ENCODE data around the gene TMEM200B.

The TMEM200B gene

GRCh38 chr1:29105822-29106221, 17.9 kb downstream of the TMEM200B start:
- no peak overlapping the region for H3K4me3 ChIP-seq (ENCODE audit: low read depth in 1 of 2, low read length in 2 of 2)
- no peaks in the 10 kb centered on the region for H3K4me1 ChIP-seq (ENCODE audit: insufficient read depth, low read length)
- no peak for DNase-seq
- H3K36me3 ChIP-seq (ENCODE audit: insufficient read depth, low read length): peaks cover 35% of the 10 kb centered on the region
- H3K79me2 ChIP-seq (ENCODE audit: insufficient read depth, low read length): no peaks in the 10 kb centered on the region
- H3K27ac ChIP-seq (ENCODE audit: low read length): no peak overlapping the region
- H3K27me3 ChIP-seq (ENCODE audit: insufficient read depth, low read length, poor library complexity): no peaks in the 10 kb centered on the region
- TF ChIP-seq, protein P1, sequence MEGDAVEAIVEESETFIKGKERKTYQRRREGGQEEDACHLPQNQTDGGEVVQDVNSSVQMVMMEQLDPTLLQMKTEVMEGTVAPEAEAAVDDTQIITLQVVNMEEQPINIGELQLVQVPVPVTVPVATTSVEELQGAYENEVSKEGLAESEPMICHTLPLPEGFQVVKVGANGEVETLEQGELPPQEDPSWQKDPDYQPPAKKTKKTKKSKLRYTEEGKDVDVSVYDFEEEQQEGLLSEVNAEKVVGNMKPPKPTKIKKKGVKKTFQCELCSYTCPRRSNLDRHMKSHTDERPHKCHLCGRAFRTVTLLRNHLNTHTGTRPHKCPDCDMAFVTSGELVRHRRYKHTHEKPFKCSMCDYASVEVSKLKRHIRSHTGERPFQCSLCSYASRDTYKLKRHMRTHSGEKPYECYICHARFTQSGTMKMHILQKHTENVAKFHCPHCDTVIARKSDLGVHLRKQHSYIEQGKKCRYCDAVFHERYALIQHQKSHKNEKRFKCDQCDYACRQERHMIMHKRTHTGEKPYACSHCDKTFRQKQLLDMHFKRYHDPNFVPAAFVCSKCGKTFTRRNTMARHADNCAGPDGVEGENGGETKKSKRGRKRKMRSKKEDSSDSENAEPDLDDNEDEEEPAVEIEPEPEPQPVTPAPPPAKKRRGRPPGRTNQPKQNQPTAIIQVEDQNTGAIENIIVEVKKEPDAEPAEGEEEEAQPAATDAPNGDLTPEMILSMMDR (IDR thresholded peaks at IDR 0.05; ENCODE audit: borderline replicate concordance, extremely low read depth, low read length, poor library complexity, severe bottlenecking): no peak
- H2AFZ ChIP-seq (ENCODE audit: low read depth, low read length): no peak overlapping the region
- H3K9me3 ChIP-seq (ENCODE audit: insufficient read depth, low read length, severe bottlenecking): no peaks in the 10 kb centered on the region
- no peaks in the 10 kb centered on the region for H4K20me1 ChIP-seq (ENCODE audit: insufficient read depth, low read length)
- no peak overlapping the region for H3K4me2 ChIP-seq (ENCODE audit: insufficient read depth, low read length)
- H3K9ac ChIP-seq (ENCODE audit: low read depth, low read length): no peak overlapping the region
- no peak for ATAC-seq (ENCODE audit: insufficient read depth, low read depth)

- TF ChIP-seq, protein P1 (IDR thresholded peaks at IDR 0.05; ENCODE audit: borderline replicate concordance, extremely low read depth, low read length, poor library complexity, severe bottlenecking): no peak
- TF ChIP-seq EZH2 (IDR thresholded peaks at IDR 0.05; ENCODE audit: borderline replicate concordance, low read depth, low read length, severe bottlenecking): no peak
- no peaks in the 10 kb centered on the region for H4K20me1 ChIP-seq (ENCODE audit: insufficient read depth, low read length)
- H3K79me2 ChIP-seq (ENCODE audit: insufficient read depth, low read length): no peaks in the 10 kb centered on the region
- no peak overlapping the region for H3K4me2 ChIP-seq (ENCODE audit: insufficient read depth, low read length)
- no peak overlapping the region for H3K9ac ChIP-seq (ENCODE audit: low read depth, low read length)
- H3K27me3 ChIP-seq (ENCODE audit: insufficient read depth, low read length, poor library complexity): no peaks in the 10 kb centered on the region
- H3K4me3 ChIP-seq (ENCODE audit: low read depth in 1 of 2, low read length in 2 of 2): no peak overlapping the region
- no peak overlapping the region for H3K27ac ChIP-seq (ENCODE audit: low read length)
- no peak overlapping the region for H2AFZ ChIP-seq (ENCODE audit: low read depth, low read length)
- H3K36me3 ChIP-seq (ENCODE audit: insufficient read depth, low read length): peaks cover 49% of the 10 kb centered on the region
- DNase-seq (no peak), ATAC-seq (ENCODE audit: insufficient read depth, low read depth) (no peak)
- H3K4me1 ChIP-seq (ENCODE audit: insufficient read depth, low read length): no peaks in the 10 kb centered on the region
- no peaks in the 10 kb centered on the region for H3K9me3 ChIP-seq (ENCODE audit: insufficient read depth, low read length, severe bottlenecking)
Observed at GRCh38 chr1:29100487-29100886, 23.2 kb downstream of the TMEM200B start.

GRCh38 chr1:29099286-29099685, 24.4 kb downstream of the TMEM200B start:
- DNase-seq (no peak), ATAC-seq (ENCODE audit: insufficient read depth, low read depth) (no peak)
- H4K20me1 ChIP-seq (ENCODE audit: insufficient read depth, low read length): no peaks in the 10 kb centered on the region
- no peak for TF ChIP-seq EZH2 (IDR thresholded peaks at IDR 0.05; ENCODE audit: borderline replicate concordance, low read depth, low read length, severe bottlenecking)
- no peak overlapping the region for H3K9ac ChIP-seq (ENCODE audit: low read depth, low read length)
- no peaks in the 10 kb centered on the region for H3K4me1 ChIP-seq (ENCODE audit: insufficient read depth, low read length)
- no peak overlapping the region for H3K4me2 ChIP-seq (ENCODE audit: insufficient read depth, low read length)
- H3K4me3 ChIP-seq (ENCODE audit: low read depth in 1 of 2, low read length in 2 of 2): no peak overlapping the region
- no peaks in the 10 kb centered on the region for H3K9me3 ChIP-seq (ENCODE audit: insufficient read depth, low read length, severe bottlenecking)
- H3K79me2 ChIP-seq (ENCODE audit: insufficient read depth, low read length): no peaks in the 10 kb centered on the region
- no peaks in the 10 kb centered on the region for H3K27me3 ChIP-seq (ENCODE audit: insufficient read depth, low read length, poor library complexity)
- H2AFZ ChIP-seq (ENCODE audit: low read depth, low read length): no peak overlapping the region
- peaks cover 50% of the 10 kb centered on the region for H3K36me3 ChIP-seq (ENCODE audit: insufficient read depth, low read length)
- no peak overlapping the region for H3K27ac ChIP-seq (ENCODE audit: low read length)

GRCh38 chr1:29096231-29096886, 27.3 kb downstream of the TMEM200B start:
- ATAC-seq (ENCODE audit: insufficient read depth, low read depth): no peak
- Histone ChIP-seq H3K27ac (ENCODE audit: low read length) (no peak overlapping the region), H3K9me3 (ENCODE audit: insufficient read depth, low read length, severe bottlenecking) (no peaks in the 10 kb centered on the region), H3K36me3 (ENCODE audit: insufficient read depth, low read length) (peaks cover 49% of the 10 kb centered on the region), H4K20me1 (ENCODE audit: insufficient read depth, low read length) (no peaks in the 10 kb centered on the region), H3K4me3 (ENCODE audit: low read depth in 1 of 2, low read length in 2 of 2) (no peak overlapping the region), H3K4me1 (ENCODE audit: insufficient read depth, low read length) (no peaks in the 10 kb centered on the region), H3K79me2 (ENCODE audit: insufficient read depth, low read length) (no peaks in the 10 kb centered on the region), H3K4me2 (ENCODE audit: insufficient read depth, low read length) (no peak overlapping the region), H3K9ac (ENCODE audit: low read depth, low read length) (no peak overlapping the region), H3K27me3 (ENCODE audit: insufficient read depth, low read length, poor library complexity) (no peaks in the 10 kb centered on the region), H2AFZ (ENCODE audit: low read depth, low read length) (no peak overlapping the region)
- TF ChIP-seq EZH2 (IDR thresholded peaks at IDR 0.05; ENCODE audit: borderline replicate concordance, low read depth, low read length, severe bottlenecking): no peak
- TF ChIP-seq, protein P1 (IDR thresholded peaks at IDR 0.05; ENCODE audit: borderline replicate concordance, extremely low read depth, low read length, poor library complexity, severe bottlenecking): no peak
- DNase-seq: no peak

Measured in DND-41 (cell line).